Measurements from ENCODE around the gene CDKL1.

- TF ChIP-seq CTCF (IDR thresholded peaks at IDR 0.05; ENCODE audit: borderline replicate concordance, extremely low read depth, low read length, poor library complexity, severe bottlenecking) (no peak), EZH2 (IDR thresholded peaks at IDR 0.05; ENCODE audit: borderline replicate concordance, low read depth, low read length, severe bottlenecking) (no peak)
Observed at GRCh38 chr14:50434528-50434927, 37.8 kb upstream of the CDKL1 start.

All from DND-41 (cell line).